ENCODE measurements around the gene IFT20.

DNA sequence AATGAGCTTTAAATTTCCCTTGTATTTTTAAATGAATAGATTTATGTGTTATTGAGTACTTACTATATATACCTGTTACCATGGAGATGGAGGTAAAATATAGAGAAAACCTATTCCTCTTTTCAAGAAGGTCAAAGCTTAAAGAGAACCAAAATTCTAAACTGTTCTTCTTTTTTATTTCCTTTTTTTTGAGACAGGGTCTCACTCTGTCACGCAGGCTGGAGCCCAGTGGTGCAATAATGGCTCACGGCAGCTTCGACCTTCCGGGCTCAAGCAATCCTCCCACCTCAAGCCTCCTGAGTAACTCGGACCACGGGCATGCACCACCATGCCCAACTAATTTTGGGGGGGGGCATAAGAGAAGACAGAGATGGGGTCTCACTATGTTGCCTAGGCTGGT, 41.3 kb downstream of the IFT20 start:
- no peak for TF ChIP-seq POLR2A (IDR thresholded peaks at IDR 0.05; ENCODE audit: low read length)
- no peak for TF ChIP-seq GATA1 (IDR thresholded peaks at IDR 0.05; ENCODE audit: low read depth, low read length)
